Measurements from ENCODE around the gene DDX46. TPM values are rescaled to one million over a fixed set of nuclear protein-coding genes. Genes with fewer than 3 reads are reported as not detected.

DDX46 gene
- total and polyA plus RNA-seq, 2 donors (not counting 1 experiment from before 2014, with no cell fraction given): 15.4 to 80.9 TPM

- H3K27me3 ChIP-seq (replicated peaks in 1 of 4; ENCODE audit: control extremely low read depth in 1 of 4, control insufficient read depth in 3 of 4, insufficient read depth in 4 of 4, low read length in 3 of 4): no peaks in the 10 kb centered on the region
- Mint-ChIP-seq H3K27me3 (no peaks in the 10 kb centered on the region), H3K27ac (peak overlapping the region; percentile 95), H3K9me3 (ENCODE audit: insufficient read depth) (no peaks in the 10 kb centered on the region), H3K4me1 (peaks cover 24% of the 10 kb centered on the region), H3K4me3 (peak overlapping the region; percentile 95)
- peaks cover 17 to 21% of the 10 kb centered on the region in 2 donors for H3K4me1 ChIP-seq (ENCODE audit: control insufficient read depth in 2 of 2, insufficient read depth in 2 of 2, low read length in 2 of 2)
- H3K27ac ChIP-seq (ENCODE audit: low read length in 2 of 2): peak overlapping the region; percentile 86 to 93
- DNase-seq: no peak
- H3K36me3 ChIP-seq (replicated peaks in 1 of 2; ENCODE audit: control extremely low read depth in 1 of 2, control insufficient read depth in 1 of 2, extremely low read depth in 1 of 2, insufficient read depth in 2 of 2, low read length in 1 of 2): peaks cover 0 to 3% of the 10 kb centered on the region in 2 experiments
- peak overlapping the region; percentile 34 to 93 (median 87) for H3K4me3 ChIP-seq (ENCODE audit: control extremely low read depth in 1 of 5, extremely low read depth in 1 of 5, insufficient read depth in 1 of 5, low read depth in 2 of 5, low read length in 4 of 5)
- peak overlapping the region; percentile 87 for H3K9ac ChIP-seq (ENCODE audit: low read length)
- peak overlapping the region; percentile 85 for H2AFZ ChIP-seq (ENCODE audit: insufficient read depth, low read depth, low read length, poor library complexity, severe bottlenecking)
- no peak for TF ChIP-seq EZH2 (IDR thresholded peaks at IDR 0.05; ENCODE audit: borderline replicate concordance, insufficient read depth, low read depth, low read length, poor library complexity, severe bottlenecking)
- TF ChIP-seq, protein P1, sequence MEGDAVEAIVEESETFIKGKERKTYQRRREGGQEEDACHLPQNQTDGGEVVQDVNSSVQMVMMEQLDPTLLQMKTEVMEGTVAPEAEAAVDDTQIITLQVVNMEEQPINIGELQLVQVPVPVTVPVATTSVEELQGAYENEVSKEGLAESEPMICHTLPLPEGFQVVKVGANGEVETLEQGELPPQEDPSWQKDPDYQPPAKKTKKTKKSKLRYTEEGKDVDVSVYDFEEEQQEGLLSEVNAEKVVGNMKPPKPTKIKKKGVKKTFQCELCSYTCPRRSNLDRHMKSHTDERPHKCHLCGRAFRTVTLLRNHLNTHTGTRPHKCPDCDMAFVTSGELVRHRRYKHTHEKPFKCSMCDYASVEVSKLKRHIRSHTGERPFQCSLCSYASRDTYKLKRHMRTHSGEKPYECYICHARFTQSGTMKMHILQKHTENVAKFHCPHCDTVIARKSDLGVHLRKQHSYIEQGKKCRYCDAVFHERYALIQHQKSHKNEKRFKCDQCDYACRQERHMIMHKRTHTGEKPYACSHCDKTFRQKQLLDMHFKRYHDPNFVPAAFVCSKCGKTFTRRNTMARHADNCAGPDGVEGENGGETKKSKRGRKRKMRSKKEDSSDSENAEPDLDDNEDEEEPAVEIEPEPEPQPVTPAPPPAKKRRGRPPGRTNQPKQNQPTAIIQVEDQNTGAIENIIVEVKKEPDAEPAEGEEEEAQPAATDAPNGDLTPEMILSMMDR (IDR thresholded peaks at IDR 0.05): no peak
- peaks cover 39% of the 10 kb centered on the region for H3K79me2 ChIP-seq (ENCODE audit: control insufficient read depth, insufficient read depth, low read length)
- ChIA-PET POLR2A (interaction anchor here (0.6 to 2.1 kb wide), 8 partner anchors 22 to 619 kb away, joined by 3 to 32 read pairs (median 6); partner anchors contain the start of genes CAMLG, DDX46, PCBD2 and PPP2CA), CTCF (interaction anchor here (0.9 to 3.8 kb wide), 10 partner anchors 10 to 87 kb away, joined by 3 to 36 read pairs (median 6); partner anchors contain the start of genes DDX46, PCBD2 and TXNDC15)
- H3K4me2 ChIP-seq (replicated peaks; ENCODE audit: low read depth, low read length, poor library complexity, severe bottlenecking): peak overlapping the region; percentile 85
- intact Hi-C loops (cut with micrococcal nuclease): loop anchor here (1.0 to 10.0 kb wide), 5 partner anchors 29 to 201 kb away; partner anchors contain the start of genes CAMLG, DDX46, PCBD2 and SEC24A
- no peak for ATAC-seq (ENCODE audit: low read depth)
- WGBS (ENCODE audit: insufficient coverage): 0% methylated on average over 7 of the region's 12 CpGs
- no peaks in the 10 kb centered on the region for H4K20me1 ChIP-seq (ENCODE audit: control insufficient read depth, insufficient read depth, low read length, poor library complexity, severe bottlenecking)
- no peaks in the 10 kb centered on the region for H3K9me3 ChIP-seq (ENCODE audit: control extremely low read depth in 1 of 3, control insufficient read depth in 2 of 3, insufficient read depth in 1 of 3, low read length in 2 of 3)
These were observed 86.8 kb downstream of the DDX46 start for GRCh38 chr5:134845335-134845851.
